ENCODE measurements around the gene FAM83B.

- TF ChIP-seq, protein P1, sequence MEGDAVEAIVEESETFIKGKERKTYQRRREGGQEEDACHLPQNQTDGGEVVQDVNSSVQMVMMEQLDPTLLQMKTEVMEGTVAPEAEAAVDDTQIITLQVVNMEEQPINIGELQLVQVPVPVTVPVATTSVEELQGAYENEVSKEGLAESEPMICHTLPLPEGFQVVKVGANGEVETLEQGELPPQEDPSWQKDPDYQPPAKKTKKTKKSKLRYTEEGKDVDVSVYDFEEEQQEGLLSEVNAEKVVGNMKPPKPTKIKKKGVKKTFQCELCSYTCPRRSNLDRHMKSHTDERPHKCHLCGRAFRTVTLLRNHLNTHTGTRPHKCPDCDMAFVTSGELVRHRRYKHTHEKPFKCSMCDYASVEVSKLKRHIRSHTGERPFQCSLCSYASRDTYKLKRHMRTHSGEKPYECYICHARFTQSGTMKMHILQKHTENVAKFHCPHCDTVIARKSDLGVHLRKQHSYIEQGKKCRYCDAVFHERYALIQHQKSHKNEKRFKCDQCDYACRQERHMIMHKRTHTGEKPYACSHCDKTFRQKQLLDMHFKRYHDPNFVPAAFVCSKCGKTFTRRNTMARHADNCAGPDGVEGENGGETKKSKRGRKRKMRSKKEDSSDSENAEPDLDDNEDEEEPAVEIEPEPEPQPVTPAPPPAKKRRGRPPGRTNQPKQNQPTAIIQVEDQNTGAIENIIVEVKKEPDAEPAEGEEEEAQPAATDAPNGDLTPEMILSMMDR (IDR thresholded peaks at IDR 0.05): no peak
- TF ChIP-seq POLR2A (IDR thresholded peaks at IDR 0.05): no peak
Observed at GRCh38 chr6:54981276-54981609, 134.7 kb downstream of the FAM83B start.
